Effector memory CD4-positive, alpha-beta T cell (primary cell): ENCODE measurements around the gene EGLN1.
"Not testable (repeated sequence)": the region's sequence is repeated elsewhere in the genome, so short reads cannot be mapped to it uniquely, and the experiment has no call there.

Experiments
- DNase-seq, 3 donors: peaks; one replicate each; pipeline ENCODE4 v3.0.0-alpha.2; 2020
- H3K27ac ChIP-seq: 2 replicates; pipeline ENCODE4 v1.7.0; 2013; ENCODE audit warnings: mild to moderate bottlenecking, low read length, moderate library complexity; ENCODE audit not compliant: insufficient read depth, poor library complexity, severe bottlenecking
- H3K27me3 ChIP-seq: replicated peaks from 2 replicates; pipeline ENCODE4 v1.7.0; 2013; ENCODE audit warnings: mild to moderate bottlenecking, low read length; ENCODE audit not compliant: insufficient read depth, control insufficient read depth, poor library complexity, severe bottlenecking
- H3K36me3 ChIP-seq: 2 replicates; pipeline ENCODE4 v1.7.0; 2013; ENCODE audit warnings: mild to moderate bottlenecking, low read length, moderate library complexity; ENCODE audit not compliant: control insufficient read depth, insufficient read depth
- H3K4me1 ChIP-seq: 2 replicates; pipeline ENCODE4 v1.7.0; 2013; ENCODE audit warnings: low read length, mild to moderate bottlenecking; ENCODE audit not compliant: control insufficient read depth, insufficient read depth, poor library complexity, severe bottlenecking
- H3K4me3 ChIP-seq: 2 replicates; pipeline ENCODE4 v1.7.0; 2013; ENCODE audit warnings: low read length, low read depth, mild to moderate bottlenecking; ENCODE audit not compliant: insufficient read depth, poor library complexity, severe bottlenecking
- H3K9me3 ChIP-seq: 2 replicates; pipeline ENCODE4 v1.7.0; 2013; ENCODE audit warnings: mild to moderate bottlenecking, low read length, moderate library complexity; ENCODE audit not compliant: control insufficient read depth
- total RNA-seq, 3 donors: gene quantifications; one replicate each; lab custom pipeline; 2026; lab: John Stamatoyannopoulos, UW

EGLN1 gene
- 9.5 to 19.6 (median 16.8) reads per million in 3 donors for total RNA-seq

DNA sequence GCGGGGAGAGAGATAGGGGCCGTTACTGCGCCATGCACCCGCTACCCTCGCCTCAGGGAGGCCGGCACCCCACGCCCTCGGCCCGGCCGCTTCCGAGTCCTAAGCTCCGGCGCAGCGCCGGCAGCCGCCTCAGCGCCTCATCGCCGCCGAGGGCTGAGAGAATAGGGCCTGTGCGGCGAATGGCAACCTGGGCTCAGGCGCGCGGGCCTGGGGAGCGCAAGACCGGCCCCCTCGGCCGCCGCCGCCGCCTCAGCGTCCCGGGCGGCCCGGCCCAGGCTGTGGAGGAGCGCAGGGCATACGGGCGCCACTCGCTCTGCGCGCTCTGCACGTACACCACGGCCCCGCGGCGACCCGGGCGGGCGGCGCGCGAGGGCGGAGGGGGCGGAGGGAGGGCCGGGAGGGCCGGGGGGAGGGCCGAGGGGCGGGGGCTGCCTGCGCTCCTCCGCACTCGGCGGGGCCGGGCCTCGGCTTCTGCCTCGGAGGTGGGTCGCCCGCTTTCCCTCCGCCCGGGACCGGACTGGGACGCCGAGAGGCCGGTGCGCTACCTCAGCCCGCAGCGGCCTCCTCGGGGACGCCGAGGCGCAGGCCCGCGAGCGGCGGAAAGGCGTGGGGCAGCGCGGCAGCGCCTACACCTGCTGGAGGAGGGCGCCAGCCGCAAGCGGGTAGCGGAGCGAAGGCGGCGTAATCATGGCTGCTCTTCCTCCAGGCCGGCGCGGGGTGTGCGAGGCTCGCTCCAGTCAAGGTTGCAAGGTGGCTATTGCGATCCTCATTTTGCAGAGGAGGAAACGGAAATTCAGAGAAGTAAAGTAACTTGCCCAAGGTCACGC, at the start of gene EGLN1:
TSS of gene EGLN1 (minus strand) at position 317 of the 827 bp plus-strand sequence. CDS start 399 bp downstream, outside the sequence.
- DNase-seq: peak; percentile 68 to 74 (median 74)
- Histone ChIP-seq H3K27ac (peak within 1 kb of the TSS; percentile 68), H3K36me3 (no peaks in the 10 kb centered on the region), H3K27me3 (no peaks in the 10 kb centered on the region), H3K4me3 (peak within 1 kb of the TSS; percentile 67), H3K4me1 (peaks cover 21% of the 10 kb centered on the region), H3K9me3 (no peaks in the 10 kb centered on the region)

DNA sequence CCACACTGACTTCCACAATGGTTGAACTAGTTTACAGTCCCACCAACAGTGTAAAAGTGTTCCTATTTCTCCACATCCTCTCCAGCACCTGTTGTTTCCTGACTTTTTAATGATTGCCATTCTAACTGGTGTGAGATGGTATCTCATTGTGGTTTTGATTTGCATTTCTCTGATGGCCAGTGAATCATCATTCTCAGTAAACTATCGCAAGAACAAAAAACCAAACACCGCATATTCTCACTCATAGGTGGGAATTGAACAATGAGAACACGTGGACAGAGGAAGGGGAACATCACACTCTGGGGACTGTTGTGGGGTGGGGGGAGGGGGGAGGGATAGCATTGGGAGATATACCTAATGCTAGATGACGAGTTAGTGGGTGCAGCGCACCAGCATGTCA, 49.4 kb upstream of the EGLN1 start:
- H3K4me1 ChIP-seq, H3K9me3 ChIP-seq, H3K27ac ChIP-seq, H3K27me3 ChIP-seq, H3K4me3 ChIP-seq, H3K36me3 ChIP-seq, DNase-seq: not testable (repeated sequence)

DNA sequence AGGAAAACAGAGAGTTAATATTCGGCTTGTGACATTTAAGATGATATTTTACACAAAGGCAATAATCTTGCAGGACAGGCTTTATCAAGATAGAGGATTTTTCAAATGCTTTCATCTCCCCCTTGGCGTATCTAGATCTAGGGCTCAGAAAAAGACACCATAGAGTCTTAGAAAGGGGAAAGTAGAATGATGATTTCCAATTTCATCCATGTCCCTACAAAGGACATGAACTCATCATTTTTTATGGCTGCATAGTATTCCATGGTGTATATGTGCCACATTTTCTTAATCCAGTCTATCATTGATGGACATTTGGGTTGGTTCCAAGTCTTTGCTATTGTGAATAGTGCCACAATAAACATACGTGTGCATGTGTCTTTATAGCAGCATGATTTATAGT, 48.9 kb upstream of the EGLN1 start:
- not testable (repeated sequence) for H3K9me3 ChIP-seq, DNase-seq, H3K27me3 ChIP-seq

DNA sequence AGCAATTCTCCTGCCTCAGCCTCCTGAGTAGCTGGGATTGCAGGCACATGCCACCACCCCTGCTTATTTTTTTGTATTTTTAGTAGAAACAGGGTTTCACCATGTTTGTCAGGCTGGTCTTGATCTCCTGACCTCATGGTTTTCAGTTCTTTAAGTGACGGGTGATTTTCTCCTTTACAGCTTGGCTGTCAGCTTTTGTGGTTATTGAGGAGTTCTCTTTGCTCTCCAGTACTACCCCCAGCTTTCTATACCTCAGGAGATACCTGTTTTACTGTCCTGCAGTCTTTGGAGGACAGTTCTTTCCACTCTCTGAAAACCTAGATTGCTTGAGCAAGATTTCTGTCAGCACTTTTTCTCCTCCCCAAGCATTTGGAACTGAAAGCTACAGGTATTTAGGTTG, 45.9 kb upstream of the EGLN1 start:
- no peak for DNase-seq
- no peaks in the 10 kb centered on the region for H3K4me1 ChIP-seq
- H3K27me3 ChIP-seq: no peaks in the 10 kb centered on the region
- H3K9me3 ChIP-seq: no peaks in the 10 kb centered on the region
- no peak overlapping the region for H3K27ac ChIP-seq
- H3K4me3 ChIP-seq: no peak overlapping the region
- no peaks in the 10 kb centered on the region for H3K36me3 ChIP-seq

More for the DNA sequence above, 48.9 kb upstream of the EGLN1 start:
- not testable (repeated sequence) for H3K4me1 ChIP-seq, H3K36me3 ChIP-seq, H3K27ac ChIP-seq, H3K4me3 ChIP-seq

DNA sequence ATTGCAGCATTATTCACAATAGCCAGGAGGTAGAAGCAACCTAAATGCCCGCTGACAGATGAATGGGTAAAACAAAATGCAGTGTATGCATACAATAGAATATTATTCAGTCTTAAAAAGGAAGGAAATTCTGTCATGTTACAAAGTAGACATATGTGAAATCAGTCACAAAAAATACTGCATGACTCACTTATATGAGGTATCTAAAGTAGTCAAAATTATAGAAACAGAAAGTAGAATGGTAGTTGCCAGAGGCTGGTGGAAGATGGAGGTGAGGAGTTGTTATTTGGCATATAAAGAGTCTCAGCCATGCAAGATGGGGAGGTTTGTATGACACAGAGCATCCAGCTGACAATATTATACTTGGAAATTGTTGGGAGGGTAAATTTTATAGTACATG, 43.0 kb upstream of the EGLN1 start:
- no peaks in the 10 kb centered on the region for H3K9me3 ChIP-seq
- peaks cover 6% of the 10 kb centered on the region for H3K27me3 ChIP-seq
- no peak overlapping the region for H3K27ac ChIP-seq
- no peak for DNase-seq
- H3K4me3 ChIP-seq: no peak overlapping the region
- H3K4me1 ChIP-seq: peaks cover 6% of the 10 kb centered on the region
- no peaks in the 10 kb centered on the region for H3K36me3 ChIP-seq

DNA sequence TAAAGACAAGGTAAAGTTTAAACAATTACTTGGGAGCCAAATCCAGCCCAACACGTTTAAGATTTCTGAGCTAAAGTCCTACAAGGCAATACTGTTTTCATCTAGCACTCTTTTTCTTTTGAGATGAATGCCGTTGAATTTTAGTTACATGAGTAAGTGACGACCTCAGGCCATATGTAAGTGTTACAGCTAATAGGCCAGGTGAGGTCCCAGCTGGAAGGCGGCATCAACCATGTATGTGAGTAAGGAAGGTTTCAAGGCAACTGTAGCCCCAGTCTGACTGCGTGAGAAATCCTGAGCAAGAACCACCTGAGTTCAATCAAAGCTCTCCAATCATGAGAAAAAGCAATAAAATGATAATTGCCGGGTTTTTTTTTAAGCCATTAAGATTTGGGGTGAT, 41.5 kb upstream of the EGLN1 start:
- H3K36me3 ChIP-seq: no peaks in the 10 kb centered on the region
- H3K4me1 ChIP-seq: peaks cover 7% of the 10 kb centered on the region
- DNase-seq: no peak
- H3K9me3 ChIP-seq: no peaks in the 10 kb centered on the region
- no peak overlapping the region for H3K27ac ChIP-seq
- peaks cover 6% of the 10 kb centered on the region for H3K27me3 ChIP-seq
- H3K4me3 ChIP-seq: no peak overlapping the region

DNA sequence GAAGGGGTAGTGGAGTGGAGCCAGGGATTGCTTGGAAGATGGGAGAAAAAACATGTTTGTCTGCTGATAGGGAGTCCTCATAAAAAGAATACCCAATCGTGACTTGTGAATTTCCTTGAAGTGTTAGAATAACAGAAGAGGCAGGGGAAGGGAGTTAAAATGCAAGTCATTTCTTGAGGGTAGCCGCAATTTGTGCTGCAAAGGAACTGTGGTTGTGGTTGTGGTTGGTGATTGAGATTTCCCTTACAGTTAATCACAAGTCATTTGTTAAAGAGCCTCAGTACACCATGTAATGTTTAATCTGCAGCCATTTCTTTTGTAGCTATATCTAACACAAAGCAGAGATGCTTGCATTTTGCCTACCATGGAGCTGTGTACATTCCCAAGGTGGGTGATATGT, 38.5 kb upstream of the EGLN1 start:
- DNase-seq: peak; percentile 22 to 37 (median 25)
- no peak overlapping the region for H3K27ac ChIP-seq
- H3K36me3 ChIP-seq: no peaks in the 10 kb centered on the region
- peaks cover 7% of the 10 kb centered on the region for H3K4me1 ChIP-seq
- peaks cover 3% of the 10 kb centered on the region for H3K9me3 ChIP-seq
- no peak overlapping the region for H3K4me3 ChIP-seq
- peaks cover 6% of the 10 kb centered on the region for H3K27me3 ChIP-seq

DNA sequence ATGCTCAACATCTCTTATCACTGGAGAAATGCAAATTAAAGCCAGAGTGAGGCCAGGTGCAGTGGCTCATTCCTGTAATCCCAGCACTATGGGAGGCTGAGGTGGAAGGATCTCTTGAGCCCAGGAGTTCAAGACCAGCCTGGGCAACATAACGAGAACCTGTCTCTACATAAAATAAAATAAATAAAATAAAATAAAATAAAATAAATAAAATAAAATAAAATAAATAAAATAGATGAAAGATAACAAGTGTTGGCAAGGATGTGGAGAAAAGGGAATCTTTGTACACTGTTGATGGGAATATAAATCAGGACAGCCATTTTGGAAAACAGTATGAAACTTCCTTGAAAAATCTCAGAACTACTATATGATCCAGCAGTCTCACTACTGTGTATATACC, 37.4 kb upstream of the EGLN1 start:
- not testable (repeated sequence) for H3K27ac ChIP-seq, H3K4me3 ChIP-seq, H3K4me1 ChIP-seq, H3K36me3 ChIP-seq, H3K9me3 ChIP-seq, DNase-seq, H3K27me3 ChIP-seq

DNA sequence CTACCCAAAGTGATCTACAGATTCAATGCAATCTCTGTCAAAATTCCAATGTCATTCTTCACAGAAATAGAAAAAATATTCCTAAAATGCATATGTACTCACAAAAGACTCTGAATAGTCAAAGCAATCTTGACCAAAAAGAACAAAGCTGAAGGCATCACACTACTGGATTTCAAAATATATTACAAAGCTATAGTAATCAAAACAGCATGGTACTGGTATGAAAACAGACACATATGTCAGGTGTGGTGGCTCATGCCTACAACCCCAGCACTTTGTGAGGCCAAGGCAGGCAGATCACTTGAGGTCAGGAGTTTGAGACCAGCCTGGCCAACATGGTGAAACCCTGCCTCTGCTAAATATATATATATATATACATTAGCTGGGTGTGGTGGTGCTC, 35.9 kb upstream of the EGLN1 start:
- not testable (repeated sequence) for H3K9me3 ChIP-seq, H3K27me3 ChIP-seq, H3K4me1 ChIP-seq, H3K4me3 ChIP-seq, DNase-seq, H3K36me3 ChIP-seq, H3K27ac ChIP-seq

DNA sequence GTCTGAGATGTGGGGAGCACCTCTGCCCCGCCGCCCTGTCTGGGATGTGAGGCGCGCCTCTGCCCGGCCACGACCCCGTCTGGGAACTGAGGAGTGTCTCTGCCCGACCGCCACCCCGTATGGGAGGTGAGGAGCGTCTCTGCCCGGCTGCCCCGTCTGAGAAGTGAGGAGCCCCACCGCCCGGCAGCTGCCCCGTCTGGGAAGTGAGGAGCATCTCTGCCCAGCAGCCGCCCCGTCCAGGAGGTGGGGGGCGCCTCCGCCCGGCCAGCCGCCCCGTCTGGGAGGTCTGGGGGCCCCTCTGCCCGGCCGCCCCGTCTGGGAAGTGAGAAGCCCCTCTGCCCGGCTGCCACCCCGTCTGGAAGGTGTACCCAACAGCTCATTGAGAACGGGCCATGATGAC, 32.0 kb upstream of the EGLN1 start:
- not testable (repeated sequence) for H3K9me3 ChIP-seq, H3K27me3 ChIP-seq, DNase-seq, H3K27ac ChIP-seq, H3K4me1 ChIP-seq, H3K36me3 ChIP-seq, H3K4me3 ChIP-seq
